Duodenal mucosa (tissue), 2 donors: ENCODE results near the gene SIPA1L2.

Experiments used
- H3K27ac ChIP-seq: one replicate; pipeline ENCODE4 v1.7.0; 2013; ENCODE audit warnings: low read depth, low read length
- H3K27me3 ChIP-seq, 2 donors: one replicate each; pipeline ENCODE4 v1.7.0; 2013; ENCODE audit warnings: low read length in 2 of 2, control low read depth in 1 of 2; ENCODE audit not compliant: insufficient read depth in 2 of 2, control insufficient read depth in 1 of 2
- H3K36me3 ChIP-seq, 2 donors: one replicate each; pipeline ENCODE4 v1.7.0; 2013; ENCODE audit warnings: low read length in 2 of 2, control low read depth in 1 of 2; ENCODE audit not compliant: insufficient read depth in 2 of 2, control insufficient read depth in 1 of 2
- H3K4me1 ChIP-seq, 2 donors: one replicate each; pipeline ENCODE4 v1.7.0; 2013; ENCODE audit warnings: low read length in 2 of 2, control low read depth in 1 of 2; ENCODE audit not compliant: insufficient read depth in 2 of 2, control insufficient read depth in 1 of 2
- H3K4me3 ChIP-seq, 2 donors: one replicate each; pipeline ENCODE4 v1.7.0; 2013; ENCODE audit warnings: low read length in 2 of 2, low read depth in 1 of 2
- H3K9ac ChIP-seq, 2 donors: one replicate each; pipeline ENCODE4 v1.7.0; 2013; ENCODE audit warnings: low read length in 2 of 2, low read depth in 1 of 2
- H3K9me3 ChIP-seq, 2 donors: one replicate each; pipeline ENCODE4 v1.7.0; 2013; ENCODE audit warnings: low read length in 2 of 2, control low read depth in 1 of 2; ENCODE audit not compliant: control insufficient read depth in 1 of 2

Gene SIPA1L2

DNA sequence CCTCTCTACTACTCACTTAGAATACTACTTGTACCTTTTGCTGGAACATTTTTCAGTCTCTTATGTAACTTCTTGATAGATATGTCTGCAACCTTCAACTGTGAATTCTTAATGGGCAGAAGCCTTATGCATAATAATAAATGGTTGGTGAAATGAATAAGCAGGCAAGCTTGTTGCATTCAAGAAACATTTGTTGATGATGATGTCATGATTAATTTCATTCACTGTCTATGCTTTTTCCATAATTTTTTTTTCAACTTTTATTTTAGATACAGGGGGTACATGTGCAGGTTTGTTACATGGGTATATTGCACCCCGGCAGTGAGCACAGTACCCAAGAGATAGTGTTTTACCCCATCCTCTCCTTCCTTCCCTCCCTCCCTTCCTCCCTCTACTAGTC lies 48.0 kb downstream of the SIPA1L2 start:
- Histone ChIP-seq H3K4me3 (no peak overlapping the region), H3K27ac (no peak overlapping the region), H3K36me3 (no peaks in the 10 kb centered on the region), H3K4me1 (no peaks in the 10 kb centered on the region), H3K9ac (no peak overlapping the region), H3K9me3 (no peaks in the 10 kb centered on the region), H3K27me3 (no peaks in the 10 kb centered on the region)
